Effector CD4-positive, alpha-beta T cell (primary cell): Measurements from ENCODE around the gene TFR2.

Source experiments
- DNase-seq: peaks from one replicate; pipeline ENCODE4 v3.0.0-alpha.2; 2020
- total RNA-seq: gene quantifications from one replicate; lab custom pipeline; 2026; lab: John Stamatoyannopoulos, UW

Gene TFR2
- 3.0 reads per million, percentile 10 among the genes with 10 or more reads in this experiment for total RNA-seq

GRCh38 chr7:100641463-100641859, at the start of gene TFR2:
Gene TFR2, minus strand, starts transcription at chr7:100641552. Its CDS starts 43 bp downstream, at chr7:100641509.
- DNase-seq, result no peak

- DNase-seq, result no peak
Observed at GRCh38 chr7:100689230-100690135, 48.1 kb upstream of the TFR2 start.

GRCh38 chr7:100688326-100688860, 47.0 kb upstream of the TFR2 start:
- DNase-seq, result no peak

- no peak for DNase-seq
Observed at GRCh38 chr7:100687751-100688300, 46.5 kb upstream of the TFR2 start.

GRCh38 chr7:100687261-100687660, 45.9 kb upstream of the TFR2 start:
- DNase-seq, result no peak

GRCh38 chr7:100686822-100687211, 45.5 kb upstream of the TFR2 start:
- DNase-seq, result no peak

GRCh38 chr7:100686201-100686821, 45.0 kb upstream of the TFR2 start:
- no peak for DNase-seq

GRCh38 chr7:100685631-100686145, 44.3 kb upstream of the TFR2 start:
- DNase-seq, result no peak

GRCh38 chr7:100685049-100685605, 43.8 kb upstream of the TFR2 start:
- no peak for DNase-seq

- no peak for DNase-seq
Observed at GRCh38 chr7:100684534-100685042, 43.2 kb upstream of the TFR2 start.

- DNase-seq, result no peak
Observed at GRCh38 chr7:100683659-100684533, 42.5 kb upstream of the TFR2 start.

- DNase-seq, result no peak
Observed at GRCh38 chr7:100682991-100683658, 41.8 kb upstream of the TFR2 start.

GRCh38 chr7:100682228-100682741, 40.9 kb upstream of the TFR2 start:
- no peak for DNase-seq

- DNase-seq, result no peak
Observed at GRCh38 chr7:100681491-100682227, 40.3 kb upstream of the TFR2 start.

GRCh38 chr7:100680576-100681271, 39.4 kb upstream of the TFR2 start:
- DNase-seq, result no peak

GRCh38 chr7:100679927-100680575, 38.7 kb upstream of the TFR2 start:
- no peak for DNase-seq

GRCh38 chr7:100679129-100679926, 38.0 kb upstream of the TFR2 start:
- DNase-seq, result no peak
